Ovary (tissue), 9 donors: ENCODE data around the gene RALGPS2. TPM values are rescaled to one million over a fixed set of nuclear protein-coding genes. Genes with fewer than 3 reads are reported as not detected.

Source experiments
- DNase-seq, 5 donors: peaks; one replicate each; pipeline ENCODE4 v3.0.0-alpha.2; 2019 to 2020
- H3K27ac ChIP-seq, 2 donors: fragments of 200-600 bp; one replicate each; pipeline versions ENCODE4 v1.5.1 to v1.8.0; 2019 to 2022
- H3K27me3 ChIP-seq: fragments of 200-600 bp; one replicate; pipeline ENCODE4 v1.8.0; 2022
- H3K36me3 ChIP-seq: fragments of 200-600 bp; sonication (generic); one replicate; pipeline ENCODE4 v1.5.1; 2019
- H3K4me1 ChIP-seq: one replicate; pipeline ENCODE4 v1.8.1; 2013; ENCODE audit warnings: mild to moderate bottlenecking, moderate library complexity; ENCODE audit not compliant: insufficient read depth
- H3K4me3 ChIP-seq: fragments of 200-600 bp; sonication (generic); one replicate; pipeline ENCODE4 v1.5.1; 2017
- H3K9me3 ChIP-seq, 2 donors: fragments of 200-600 bp in 1 of 2; sonication (generic) in 1 of 2; one replicate each; pipeline versions ENCODE4 v1.5.1 to v1.8.1; 2013 to 2019; ENCODE audit warnings: mild to moderate bottlenecking in 1 of 2, moderate library complexity in 1 of 2
- EP300 ChIP-seq: sonication (generic); formaldehyde crosslinking; IDR thresholded peaks from one replicate; pipeline ENCODE4 v1.6.1; 2017; ENCODE audit warnings: antibody characterized with exemption
- POLR2A ChIP-seq: fragments of 450-650 bp; IDR thresholded peaks from one replicate; pipeline ENCODE4 v1.6.1; 2017; ENCODE audit warnings: antibody characterized with exemption, mild to moderate bottlenecking, moderate library complexity
- WGBS, 3 donors: extraction: QIAGEN DNeasy Blood & Tissue Kit in 1 of 3; methylation state at CpG; one replicate each; pipeline versions ENCODE4 v1.1.5 to v1.1.7; 2013 to 2017; 5-methylcytosine and 5-hydroxymethylcytosine counted together
- intact Hi-C, 4 donors: fragments of 100-400 bp; cut with DNase I; formaldehyde crosslinking; loops; one replicate each; pipeline versions ENCODE4 v1.11.0 to v1.15.1; 2022 to 2023
- polyA plus RNA-seq, 2 donors: library from polyadenylated mRNA; stranded (reverse); fragments of 200-250 nt in 1 of 2; fragments of 350-450 nt in 1 of 2; fragmentation: Illumina TruSeq in 1 of 2; extraction: RNeasy Lipid Tissue Mini Kit (QIAGEN cat#74804) in 1 of 2; gene quantifications; one replicate each; pipeline ENCODE4 v1.2.3, GENCODE V29; 2013 to 2014
- total RNA-seq, 7 donors: library from RNA; depleted of rRNA in 2 of 7; stranded (reverse); fragments of >200 nt in 2 of 7; fragmentation: NEBNext Ultra II Directional in 3 of 7; extraction: Animal tissue kit (Norgen Biotek cat#: 25700) in 3 of 7; gene quantifications; one replicate each; pipeline versions ENCODE4 v1.1.0 to v1.2.4, GENCODE V29; 2016 to 2023
- TF ChIP-seq, protein P1 (sequence below), 3 donors: fragments of 450-650 bp in 2 of 3; fragments of 200-600 bp in 1 of 3; IDR thresholded peaks; one replicate each; pipeline versions ENCODE4 v1.5.1 to v1.8.0; 2016 to 2022; ENCODE audit warnings: antibody characterized with exemption in 3 of 3, mild to moderate bottlenecking in 1 of 3
- donor health status: DM: no; HTN: no; CAD: no; lungs with moderate emphysema.
- donor health status: DM: no; HTN: no; CAD: no.
- donor health status: Bipolar disorder and iron deficiency.
- donor health status: DM: yes; HTN: yes; CAD: no.
- donor health status: DM: no; HTN: no; CAD: no.
- donor health status: DM: yes; HTN: yes; CAD: no.

Gene RALGPS2
- total and polyA plus RNA-seq, 9 donors = 6.4 to 43.4 (median 25.0) TPM

DNA sequence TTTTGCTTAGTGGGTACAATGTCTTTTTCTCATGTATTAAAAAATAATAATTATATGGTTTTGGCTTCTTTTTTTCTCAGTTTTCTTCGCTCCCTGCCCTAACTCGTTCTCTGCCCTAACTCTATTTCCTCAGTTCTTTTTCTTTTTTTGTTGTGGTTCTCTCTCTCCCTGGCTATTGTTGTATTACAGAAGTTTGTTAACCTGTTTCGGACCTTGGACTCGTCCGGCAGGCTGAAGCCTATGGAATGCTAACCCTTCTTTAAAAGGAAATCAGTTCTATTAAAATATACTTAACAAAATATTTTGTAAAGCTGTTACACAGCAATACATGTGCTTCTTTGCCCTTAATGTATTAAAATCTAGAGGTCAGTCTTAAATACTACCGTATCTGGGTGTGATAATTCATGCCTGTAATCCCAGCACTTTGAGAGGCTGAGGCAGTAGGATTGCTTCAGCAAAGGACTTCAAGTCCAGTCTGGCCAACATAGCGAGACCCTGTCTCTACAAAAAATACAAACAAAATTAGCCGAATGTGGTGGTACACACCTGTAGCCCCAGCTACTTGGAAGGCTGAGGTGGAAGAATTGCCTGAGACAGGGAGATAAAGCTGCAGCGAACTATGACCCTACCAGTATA is 81.7 kb downstream of the RALGPS2 start:
- WGBS, 3 donors = 95 to 98% (median 97%) methylated on average over 9 of the region's 9 CpGs
- no peaks in the 10 kb centered on the region for H3K27me3 ChIP-seq
- H3K9me3 ChIP-seq = no peaks in the 10 kb centered on the region
- H3K4me3 ChIP-seq = no peak overlapping the region
- TF ChIP-seq, protein P1, sequence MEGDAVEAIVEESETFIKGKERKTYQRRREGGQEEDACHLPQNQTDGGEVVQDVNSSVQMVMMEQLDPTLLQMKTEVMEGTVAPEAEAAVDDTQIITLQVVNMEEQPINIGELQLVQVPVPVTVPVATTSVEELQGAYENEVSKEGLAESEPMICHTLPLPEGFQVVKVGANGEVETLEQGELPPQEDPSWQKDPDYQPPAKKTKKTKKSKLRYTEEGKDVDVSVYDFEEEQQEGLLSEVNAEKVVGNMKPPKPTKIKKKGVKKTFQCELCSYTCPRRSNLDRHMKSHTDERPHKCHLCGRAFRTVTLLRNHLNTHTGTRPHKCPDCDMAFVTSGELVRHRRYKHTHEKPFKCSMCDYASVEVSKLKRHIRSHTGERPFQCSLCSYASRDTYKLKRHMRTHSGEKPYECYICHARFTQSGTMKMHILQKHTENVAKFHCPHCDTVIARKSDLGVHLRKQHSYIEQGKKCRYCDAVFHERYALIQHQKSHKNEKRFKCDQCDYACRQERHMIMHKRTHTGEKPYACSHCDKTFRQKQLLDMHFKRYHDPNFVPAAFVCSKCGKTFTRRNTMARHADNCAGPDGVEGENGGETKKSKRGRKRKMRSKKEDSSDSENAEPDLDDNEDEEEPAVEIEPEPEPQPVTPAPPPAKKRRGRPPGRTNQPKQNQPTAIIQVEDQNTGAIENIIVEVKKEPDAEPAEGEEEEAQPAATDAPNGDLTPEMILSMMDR (IDR thresholded peaks at IDR 0.05) = no peak
- TF ChIP-seq POLR2A (no peak), EP300 (no peak)
- H3K4me1 ChIP-seq = no peaks in the 10 kb centered on the region
- no peak overlapping the region for H3K27ac ChIP-seq
- DNase-seq = no peak
- no peaks in the 10 kb centered on the region for H3K36me3 ChIP-seq
- intact Hi-C loops = no loop called here

DNA sequence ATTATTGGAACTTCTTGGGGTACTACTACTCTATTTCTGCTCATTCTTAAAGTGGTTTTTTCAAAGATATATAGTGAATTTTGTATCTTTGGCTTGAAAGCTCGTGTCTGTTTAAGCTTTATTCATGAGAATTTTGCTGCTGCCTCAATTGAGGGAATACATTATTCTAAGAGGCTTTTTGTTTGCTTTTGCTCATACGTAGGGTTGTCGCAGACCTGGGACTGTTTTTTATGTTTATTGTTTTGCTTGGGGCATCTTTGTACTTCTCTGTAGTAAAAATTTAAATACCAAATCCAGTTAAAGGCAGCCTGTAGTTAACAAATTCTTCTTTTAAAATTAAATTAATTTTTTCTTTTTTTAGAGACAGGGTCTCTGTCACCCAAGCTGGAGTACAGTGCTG is 83.5 kb downstream of the RALGPS2 start:
- H3K9me3 ChIP-seq = no peaks in the 10 kb centered on the region
- H3K4me3 ChIP-seq = no peak overlapping the region
- H3K27ac ChIP-seq = no peak overlapping the region
- TF ChIP-seq POLR2A (no peak), EP300 (no peak)
- TF ChIP-seq, protein P1 (IDR thresholded peaks at IDR 0.05) = no peak
- DNase-seq = no peak
- no peaks in the 10 kb centered on the region for H3K36me3 ChIP-seq
- 96% methylated on average over 3 of the region's 3 CpGs for WGBS, 3 donors
- no peaks in the 10 kb centered on the region for H3K27me3 ChIP-seq
- intact Hi-C loops = no loop called here
- no peaks in the 10 kb centered on the region for H3K4me1 ChIP-seq

DNA sequence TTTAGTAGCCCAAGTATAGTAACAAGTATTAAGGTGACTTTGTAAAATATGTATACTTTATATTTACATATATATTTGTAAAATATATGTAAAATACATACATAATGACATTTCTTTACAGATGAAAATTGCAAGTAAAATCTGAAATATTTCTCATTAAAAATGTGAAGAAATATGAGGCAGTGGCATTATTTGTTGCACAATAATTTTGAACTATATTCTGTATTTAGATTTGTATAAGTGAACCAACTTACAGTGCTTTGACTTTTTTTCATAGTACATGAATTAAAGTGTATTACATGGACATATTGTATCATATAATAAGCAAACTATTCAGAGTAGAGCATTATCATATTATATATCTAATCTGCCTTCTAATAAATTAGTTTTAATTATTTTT is 85.5 kb downstream of the RALGPS2 start:
- H3K4me1 ChIP-seq = no peaks in the 10 kb centered on the region
- no peak overlapping the region for H3K4me3 ChIP-seq
- DNase-seq = no peak
- no peaks in the 10 kb centered on the region for H3K9me3 ChIP-seq
- H3K27me3 ChIP-seq = no peaks in the 10 kb centered on the region
- TF ChIP-seq EP300 = no peak
- no peak for TF ChIP-seq POLR2A
- TF ChIP-seq, protein P1 (IDR thresholded peaks at IDR 0.05) = no peak
- no peaks in the 10 kb centered on the region for H3K36me3 ChIP-seq
- intact Hi-C loops = loop anchor here in 3 of 4 donors (5.0 to 10.0 kb wide), 3 partner anchors 124 to 194 kb away; no protein-coding TSS in a partner anchor
- H3K27ac ChIP-seq = no peak overlapping the region

DNA sequence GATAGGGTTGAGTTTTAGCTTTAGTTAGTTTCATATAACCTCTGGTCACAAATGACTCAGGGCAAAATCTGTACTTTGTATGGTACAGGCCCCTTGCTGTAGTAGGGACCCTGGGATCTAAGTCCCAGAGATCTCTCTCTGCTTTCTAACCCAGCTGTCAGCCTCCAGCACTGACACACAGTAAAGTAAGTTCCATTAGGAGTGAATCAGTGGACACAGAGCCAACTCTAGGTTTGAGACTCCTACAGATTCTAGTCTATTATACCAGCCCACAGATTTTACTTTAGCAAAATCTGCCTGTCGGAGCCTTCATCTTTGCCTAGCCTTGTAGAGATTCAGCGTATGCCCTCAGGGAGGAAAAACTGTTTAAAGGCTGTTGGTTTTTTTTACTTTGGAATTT is 93.4 kb downstream of the RALGPS2 start:
- H3K27ac ChIP-seq = no peak overlapping the region
- H3K9me3 ChIP-seq = no peaks in the 10 kb centered on the region
- TF ChIP-seq POLR2A (no peak), EP300 (no peak)
- TF ChIP-seq, protein P1 (IDR thresholded peaks at IDR 0.05) = no peak
- H3K27me3 ChIP-seq = no peaks in the 10 kb centered on the region
- no peak for DNase-seq
- intact Hi-C loops = loop anchor here in 1 of 4 donors (10.0 kb wide), 2 partner anchors 116 to 186 kb away; no protein-coding TSS in a partner anchor
- WGBS, 3 donors = 77 to 94% (median 85%) methylated on average over 2 of the region's 2 CpGs
- H3K4me3 ChIP-seq = no peak overlapping the region
- no peaks in the 10 kb centered on the region for H3K36me3 ChIP-seq
- no peaks in the 10 kb centered on the region for H3K4me1 ChIP-seq
